Panc1 (cell line): ENCODE measurements around the gene TMEM170B. TPM values are rescaled to one million over a fixed set of nuclear protein-coding genes. Genes with fewer than 3 reads are reported as not detected.

Experiments used
- ATAC-seq: fragments of 200-7000 bp; cut with Tn5 transposase; 2 replicates; pipeline ENCODE4 v1.9.1; 2020; ENCODE audit warnings: mild to moderate bottlenecking, moderate library complexity
- BruUV-seq: library from RNA; stranded (reverse); fragments of 400-500 nt; replicated peaks from 2 replicates; lab custom pipeline; 2021; lab: Mats Ljungman, UMichigan
- CTCF ChIA-PET: fragments of 300-600 bp; sonication (Branson Sonifier 250); formaldehyde crosslinking; loops from one replicate; lab custom pipeline; 2022; ENCODE audit warnings: antibody characterized with exemption; lab: Charles Lee
- POLR2A ChIA-PET: fragments of 300-600 bp; sonication (Branson Sonifier 250); formaldehyde crosslinking; loops from one replicate; lab custom pipeline; 2022; ENCODE audit warnings: antibody characterized with exemption; lab: Charles Lee
- DNase-seq: peaks from one replicate; pipeline ENCODE4 v3.0.0-alpha.2; 2010; ENCODE audit warnings: low read depth, low spot score
- H3K27ac ChIP-seq: 2 replicates; pipeline ENCODE4 v1.5.1; 2011; ENCODE audit warnings: mild to moderate bottlenecking, low read length, inconsistent platforms
- H3K27me3 ChIP-seq: fragments of 200-500 bp; sonication (Bioruptor generic); 2 replicates; pipeline ENCODE4 v1.6.0; 2014; ENCODE audit warnings: low read length, inconsistent platforms; ENCODE audit not compliant: control insufficient read depth, insufficient read depth
- H3K36me3 ChIP-seq: fragments of 200-500 bp; sonication (Bioruptor generic); 2 replicates; pipeline ENCODE4 v1.5.1; 2014; ENCODE audit warnings: inconsistent platforms, mild to moderate bottlenecking, low read length, moderate library complexity; ENCODE audit not compliant: control insufficient read depth, insufficient read depth
- H3K4me1 ChIP-seq: 2 replicates; pipeline ENCODE4 v1.5.1; 2011; ENCODE audit warnings: inconsistent platforms, mild to moderate bottlenecking, low read length, moderate library complexity; ENCODE audit not compliant: control insufficient read depth, insufficient read depth
- H3K4me3 ChIP-seq, 2 experiments: 2 replicates each; pipeline ENCODE4 v1.5.1; 2011 to 2012; ENCODE audit warnings: low read depth in 2 of 2, low read length in 2 of 2, mild to moderate bottlenecking in 2 of 2, inconsistent platforms in 1 of 2, moderate library complexity in 1 of 2
- H3K9me3 ChIP-seq: fragments of 200-500 bp; sonication (Bioruptor generic); 2 replicates; pipeline ENCODE4 v1.5.1; 2014; ENCODE audit warnings: low read depth, mild to moderate bottlenecking, inconsistent platforms, low read length, moderate library complexity; ENCODE audit not compliant: control insufficient read depth, insufficient read depth
- POLR2AphosphoS5 ChIP-seq: IDR thresholded peaks from 2 replicates; pipeline ENCODE4 v1.6.1; 2012; ENCODE audit warnings: mild to moderate bottlenecking, low read depth, low read length, moderate library complexity
- SIN3A ChIP-seq: IDR thresholded peaks from 2 replicates; pipeline ENCODE4 v1.6.1; 2012; ENCODE audit warnings: low read depth, mild to moderate bottlenecking, low read length, moderate library complexity, borderline replicate concordance; ENCODE audit not compliant: insufficient read depth
- TCF7L2 ChIP-seq: IDR thresholded peaks from 2 replicates; pipeline ENCODE4 v1.6.1; 2011; ENCODE audit warnings: mild to moderate bottlenecking, low read depth, low read length, inconsistent platforms
- in situ Hi-C: cut with HindIII; loops from 2 replicates; pipeline ENCODE4 v1.10.0; 2016; ENCODE audit warnings: low sequenced_read_pairs, low pct_unique_long_range_greater_than_20kb
- intact Hi-C: fragments of 100-400 bp; cut with micrococcal nuclease; formaldehyde crosslinking; loops from one replicate; pipeline ENCODE4 v1.10.0; 2022; ENCODE audit not compliant: unreplicated experiment
- total RNA-seq: library from RNA; stranded (reverse); gene quantifications from one replicate; pipeline ENCODE4 v1.2.1, GENCODE V29; 2021; ENCODE audit not compliant: unreplicated experiment
- TF ChIP-seq, protein P1 (sequence below): fragments of 450-650 bp; IDR thresholded peaks from 2 replicates; pipeline ENCODE4 v1.5.1; 2017; ENCODE audit warnings: mild to moderate bottlenecking
- TF ChIP-seq, protein P2 (sequence below), 2 experiments: IDR thresholded peaks; 2 replicates each; pipeline ENCODE4 v1.6.1; 2011 to 2012; ENCODE audit warnings: low read depth in 2 of 2, control low read depth in 1 of 2, low read length in 1 of 2, mild to moderate bottlenecking in 1 of 2, moderate library complexity in 1 of 2; ENCODE audit not compliant: insufficient read depth in 1 of 2

The TMEM170B gene
- total RNA-seq, 1 experiment from 2014 or later: 1.3 TPM

DNA sequence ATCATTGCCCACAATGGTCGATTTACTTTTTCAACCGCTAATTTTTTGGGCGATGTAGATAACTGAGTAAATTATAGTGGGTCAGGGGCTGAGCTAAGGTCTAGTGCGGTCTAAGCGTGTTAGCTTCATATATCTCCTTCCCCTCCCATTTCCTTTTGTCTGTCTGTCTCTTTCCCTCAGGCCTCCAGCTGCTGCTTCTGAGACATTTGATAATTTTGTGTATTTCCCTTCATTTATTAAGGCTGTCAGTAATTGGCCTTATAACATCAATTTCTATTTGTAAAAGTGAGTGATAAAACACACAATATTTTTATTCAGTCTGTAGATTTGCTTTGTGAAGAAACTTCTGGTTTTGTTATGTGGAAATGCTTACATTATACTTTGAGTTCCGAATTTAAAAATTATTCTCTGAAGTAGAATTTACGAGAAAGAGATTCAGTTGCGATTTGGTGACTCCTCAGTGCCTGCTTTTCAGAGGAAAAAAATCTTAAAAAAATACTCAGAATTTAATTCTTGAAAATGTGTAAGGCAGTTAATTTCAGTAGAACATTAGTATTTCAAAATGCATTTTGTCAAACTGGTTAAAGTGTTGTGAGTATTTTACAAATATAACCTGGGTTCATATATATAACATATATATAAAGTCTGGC, 1.4 kb downstream of the TMEM170B start:
- intact Hi-C loops: no loop called here
- Histone ChIP-seq H3K27ac (no peak overlapping the region), H3K27me3 (peaks cover 35% of the 10 kb centered on the region), H3K4me3 (peak overlapping the region; percentile 62 to 64), H3K4me1 (peaks cover 5% of the 10 kb centered on the region; the same call in 1 of the 2 replicates), H3K36me3 (no peaks in the 10 kb centered on the region), H3K9me3 (no peaks in the 10 kb centered on the region)
- ATAC-seq (no peak), DNase-seq (no peak)
- ChIA-PET POLR2A (interaction anchor here (0.6 kb wide), 1 partner anchor 502 kb away, joined by 3 read pairs; no protein-coding TSS in a partner anchor), CTCF (no interaction called here)
- no TSS peak for BruUV-seq
- TF ChIP-seq POLR2AphosphoS5 (no peak), SIN3A (no peak), TCF7L2 (no peak)
- TF ChIP-seq, protein P1, sequence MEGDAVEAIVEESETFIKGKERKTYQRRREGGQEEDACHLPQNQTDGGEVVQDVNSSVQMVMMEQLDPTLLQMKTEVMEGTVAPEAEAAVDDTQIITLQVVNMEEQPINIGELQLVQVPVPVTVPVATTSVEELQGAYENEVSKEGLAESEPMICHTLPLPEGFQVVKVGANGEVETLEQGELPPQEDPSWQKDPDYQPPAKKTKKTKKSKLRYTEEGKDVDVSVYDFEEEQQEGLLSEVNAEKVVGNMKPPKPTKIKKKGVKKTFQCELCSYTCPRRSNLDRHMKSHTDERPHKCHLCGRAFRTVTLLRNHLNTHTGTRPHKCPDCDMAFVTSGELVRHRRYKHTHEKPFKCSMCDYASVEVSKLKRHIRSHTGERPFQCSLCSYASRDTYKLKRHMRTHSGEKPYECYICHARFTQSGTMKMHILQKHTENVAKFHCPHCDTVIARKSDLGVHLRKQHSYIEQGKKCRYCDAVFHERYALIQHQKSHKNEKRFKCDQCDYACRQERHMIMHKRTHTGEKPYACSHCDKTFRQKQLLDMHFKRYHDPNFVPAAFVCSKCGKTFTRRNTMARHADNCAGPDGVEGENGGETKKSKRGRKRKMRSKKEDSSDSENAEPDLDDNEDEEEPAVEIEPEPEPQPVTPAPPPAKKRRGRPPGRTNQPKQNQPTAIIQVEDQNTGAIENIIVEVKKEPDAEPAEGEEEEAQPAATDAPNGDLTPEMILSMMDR: no peak
- TF ChIP-seq, protein P2, sequence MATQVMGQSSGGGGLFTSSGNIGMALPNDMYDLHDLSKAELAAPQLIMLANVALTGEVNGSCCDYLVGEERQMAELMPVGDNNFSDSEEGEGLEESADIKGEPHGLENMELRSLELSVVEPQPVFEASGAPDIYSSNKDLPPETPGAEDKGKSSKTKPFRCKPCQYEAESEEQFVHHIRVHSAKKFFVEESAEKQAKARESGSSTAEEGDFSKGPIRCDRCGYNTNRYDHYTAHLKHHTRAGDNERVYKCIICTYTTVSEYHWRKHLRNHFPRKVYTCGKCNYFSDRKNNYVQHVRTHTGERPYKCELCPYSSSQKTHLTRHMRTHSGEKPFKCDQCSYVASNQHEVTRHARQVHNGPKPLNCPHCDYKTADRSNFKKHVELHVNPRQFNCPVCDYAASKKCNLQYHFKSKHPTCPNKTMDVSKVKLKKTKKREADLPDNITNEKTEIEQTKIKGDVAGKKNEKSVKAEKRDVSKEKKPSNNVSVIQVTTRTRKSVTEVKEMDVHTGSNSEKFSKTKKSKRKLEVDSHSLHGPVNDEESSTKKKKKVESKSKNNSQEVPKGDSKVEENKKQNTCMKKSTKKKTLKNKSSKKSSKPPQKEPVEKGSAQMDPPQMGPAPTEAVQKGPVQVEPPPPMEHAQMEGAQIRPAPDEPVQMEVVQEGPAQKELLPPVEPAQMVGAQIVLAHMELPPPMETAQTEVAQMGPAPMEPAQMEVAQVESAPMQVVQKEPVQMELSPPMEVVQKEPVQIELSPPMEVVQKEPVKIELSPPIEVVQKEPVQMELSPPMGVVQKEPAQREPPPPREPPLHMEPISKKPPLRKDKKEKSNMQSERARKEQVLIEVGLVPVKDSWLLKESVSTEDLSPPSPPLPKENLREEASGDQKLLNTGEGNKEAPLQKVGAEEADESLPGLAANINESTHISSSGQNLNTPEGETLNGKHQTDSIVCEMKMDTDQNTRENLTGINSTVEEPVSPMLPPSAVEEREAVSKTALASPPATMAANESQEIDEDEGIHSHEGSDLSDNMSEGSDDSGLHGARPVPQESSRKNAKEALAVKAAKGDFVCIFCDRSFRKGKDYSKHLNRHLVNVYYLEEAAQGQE (IDR thresholded peaks at IDR 0.05; ENCODE audit: insufficient read depth in 1 of 2, low read depth in 2 of 2, low read length in 1 of 2): no peak
- in situ Hi-C loops: no loop called here

DNA sequence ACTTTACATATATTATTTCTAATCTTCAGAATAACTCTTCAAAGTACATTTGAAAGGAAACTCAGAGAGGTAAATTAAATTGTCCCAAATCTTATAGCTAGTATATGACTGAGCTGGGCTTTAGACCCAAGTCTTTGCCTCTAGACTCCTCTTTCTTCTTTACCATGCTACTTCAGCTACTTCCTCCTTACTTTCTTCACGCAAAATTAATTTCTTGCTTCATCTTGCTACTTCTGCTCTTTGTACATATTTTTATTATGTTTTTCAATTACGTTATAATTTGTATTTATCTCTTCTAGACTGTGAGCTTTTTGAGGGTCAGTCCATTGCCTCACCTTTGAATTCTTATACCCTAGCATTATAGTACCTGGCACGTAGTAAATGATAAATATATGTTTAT, 5.3 kb downstream of the TMEM170B start:
- intact Hi-C loops: no loop called here
- no peak for TF ChIP-seq SIN3A
- TF ChIP-seq POLR2AphosphoS5: no peak
- no peak for TF ChIP-seq TCF7L2
- TF ChIP-seq, protein P1: no peak
- TF ChIP-seq, protein P2 (IDR thresholded peaks at IDR 0.05; ENCODE audit: insufficient read depth in 1 of 2, low read depth in 2 of 2, low read length in 1 of 2): no peak
- no peak overlapping the region for H3K27ac ChIP-seq
- in situ Hi-C loops: no loop called here
- ChIA-PET POLR2A (no interaction called here), CTCF (no interaction called here)
- DNase-seq (no peak), ATAC-seq (no peak)
- no peaks in the 10 kb centered on the region for H3K36me3 ChIP-seq
- no TSS peak for BruUV-seq
- H3K4me3 ChIP-seq: no peak overlapping the region
- H3K4me1 ChIP-seq: no peaks in the 10 kb centered on the region
- no peaks in the 10 kb centered on the region for H3K9me3 ChIP-seq
- H3K27me3 ChIP-seq: peaks cover 16% of the 10 kb centered on the region
